Mucosa of rectum (tissue), 2 donors: ENCODE results near the gene GATC.

ENCODE experiments used
- H3K27ac ChIP-seq, 2 donors: one replicate each; pipeline ENCODE4 v1.7.0; 2013; ENCODE audit warnings: inconsistent platforms in 2 of 2, low read depth in 2 of 2, low read length in 2 of 2
- H3K27me3 ChIP-seq, 2 donors: one replicate each; pipeline ENCODE4 v1.7.0; 2013; ENCODE audit warnings: low read length in 2 of 2; ENCODE audit not compliant: control insufficient read depth in 2 of 2, insufficient read depth in 2 of 2
- H3K36me3 ChIP-seq, 2 donors: one replicate each; pipeline ENCODE4 v1.7.0; 2013; ENCODE audit warnings: low read length in 2 of 2; ENCODE audit not compliant: control insufficient read depth in 2 of 2, insufficient read depth in 2 of 2
- H3K4me1 ChIP-seq, 2 donors: one replicate each; pipeline ENCODE4 v1.7.0; 2013; ENCODE audit warnings: low read length in 2 of 2, mild to moderate bottlenecking in 1 of 2; ENCODE audit not compliant: control insufficient read depth in 2 of 2, insufficient read depth in 2 of 2
- H3K4me3 ChIP-seq, 2 donors: one replicate each; pipeline ENCODE4 v1.7.0; 2013; ENCODE audit warnings: low read length in 2 of 2
- H3K9ac ChIP-seq, 2 donors: one replicate each; pipeline ENCODE4 v1.7.0; 2013; ENCODE audit warnings: low read length in 2 of 2, low read depth in 1 of 2, mild to moderate bottlenecking in 1 of 2
- H3K9me3 ChIP-seq, 2 donors: one replicate each; pipeline ENCODE4 v1.7.0; 2013; ENCODE audit warnings: low read length in 2 of 2; ENCODE audit not compliant: control insufficient read depth in 2 of 2
- donor health status: healthy.
- donor health status: Normal muscosa, but diverticular disease.

Gene GATC

GRCh38 chr12:120469450-120470149, 23.4 kb downstream of the GATC start, which contains the start of gene SRSF9:
Gene SRSF9, minus strand, starts transcription at chr12:120469748. Its CDS starts 139 bp downstream, at chr12:120469609.
- H3K4me3 ChIP-seq: peak within 1 kb of the TSS; percentile 85 to 94
- H3K36me3 ChIP-seq: peaks cover 8 to 13% of the 10 kb centered on the region in 2 donors
- peaks cover 11 to 17% of the 10 kb centered on the region in 2 donors for H3K4me1 ChIP-seq
- no peaks in the 10 kb centered on the region for H3K9me3 ChIP-seq
- peak within 1 kb of the TSS; percentile 86 to 88 for H3K27ac ChIP-seq
- peak within 1 kb of the TSS; percentile 79 to 93 for H3K9ac ChIP-seq
- H3K27me3 ChIP-seq: no peaks in the 10 kb centered on the region

GRCh38 chr12:120470150-120470784, 24.0 kb downstream of the GATC start:
- Histone ChIP-seq H3K27ac (peak overlapping the region; percentile 86 to 88), H3K36me3 (peaks cover 3 to 7% of the 10 kb centered on the region in 2 donors), H3K4me3 (peak overlapping the region; percentile 85 to 94), H3K4me1 (peaks cover 11 to 17% of the 10 kb centered on the region in 2 donors), H3K27me3 (no peaks in the 10 kb centered on the region), H3K9me3 (no peaks in the 10 kb centered on the region), H3K9ac (peak overlapping the region; percentile 66 to 93)

- no peak overlapping the region for H3K27ac ChIP-seq
- H3K9me3 ChIP-seq: no peaks in the 10 kb centered on the region
- no peak overlapping the region for H3K4me3 ChIP-seq
- peaks cover 11 to 14% of the 10 kb centered on the region in 2 donors for H3K4me1 ChIP-seq
- peaks cover 0 to 1% of the 10 kb centered on the region in 2 donors for H3K36me3 ChIP-seq
- H3K27me3 ChIP-seq: no peaks in the 10 kb centered on the region
- H3K9ac ChIP-seq: no peak overlapping the region
Measured at GRCh38 chr12:120472521-120472920, 26.3 kb downstream of the GATC start.

- H3K4me1 ChIP-seq: peaks cover 7% of the 10 kb centered on the region in 2 donors
- no peaks in the 10 kb centered on the region for H3K27me3 ChIP-seq
- no peak overlapping the region for H3K4me3 ChIP-seq
- no peaks in the 10 kb centered on the region for H3K9me3 ChIP-seq
- no peak overlapping the region for H3K9ac ChIP-seq
- H3K36me3 ChIP-seq: no peaks in the 10 kb centered on the region
- no peak overlapping the region for H3K27ac ChIP-seq
Measured at GRCh38 chr12:120473807-120474615, 27.8 kb downstream of the GATC start.

- Histone ChIP-seq H3K36me3 (no peaks in the 10 kb centered on the region), H3K9me3 (no peaks in the 10 kb centered on the region), H3K9ac (no peak overlapping the region), H3K4me1 (peaks cover 7% of the 10 kb centered on the region in 2 donors), H3K27ac (no peak overlapping the region), H3K27me3 (no peaks in the 10 kb centered on the region), H3K4me3 (no peak overlapping the region)
Measured at GRCh38 chr12:120474616-120474960, 28.3 kb downstream of the GATC start.

- Histone ChIP-seq H3K27me3 (no peaks in the 10 kb centered on the region), H3K9ac (no peak overlapping the region), H3K9me3 (no peaks in the 10 kb centered on the region), H3K4me3 (no peak overlapping the region), H3K36me3 (no peaks in the 10 kb centered on the region), H3K4me1 (no peaks in the 10 kb centered on the region), H3K27ac (no peak overlapping the region)
Measured at GRCh38 chr12:120475643-120476042, 29.4 kb downstream of the GATC start.

- peaks cover 0 to 2% of the 10 kb centered on the region in 2 donors for H3K4me1 ChIP-seq
- no peaks in the 10 kb centered on the region for H3K9me3 ChIP-seq
- H3K36me3 ChIP-seq: no peaks in the 10 kb centered on the region
- H3K27ac ChIP-seq: no peak overlapping the region
- no peak overlapping the region for H3K4me3 ChIP-seq
- H3K9ac ChIP-seq: no peak overlapping the region
- no peaks in the 10 kb centered on the region for H3K27me3 ChIP-seq
Measured at GRCh38 chr12:120479458-120479857, 33.2 kb downstream of the GATC start.

- Histone ChIP-seq H3K9ac (no peak overlapping the region), H3K27ac (no peak overlapping the region), H3K9me3 (no peaks in the 10 kb centered on the region), H3K27me3 (no peaks in the 10 kb centered on the region), H3K4me1 (peaks cover 0 to 2% of the 10 kb centered on the region in 2 donors), H3K36me3 (no peaks in the 10 kb centered on the region), H3K4me3 (no peak overlapping the region)
Measured at GRCh38 chr12:120480211-120480610, 34.0 kb downstream of the GATC start.

GRCh38 chr12:120481022-120481767, 35.0 kb downstream of the GATC start:
- no peaks in the 10 kb centered on the region for H3K9me3 ChIP-seq
- peaks cover 0 to 2% of the 10 kb centered on the region in 2 donors for H3K4me1 ChIP-seq
- H3K36me3 ChIP-seq: no peaks in the 10 kb centered on the region
- no peak overlapping the region for H3K4me3 ChIP-seq
- no peak overlapping the region for H3K9ac ChIP-seq
- H3K27ac ChIP-seq: no peak overlapping the region
- no peaks in the 10 kb centered on the region for H3K27me3 ChIP-seq
